Stimulated activated CD8-positive, alpha-beta memory T cell treated with anti-CD3 and anti-CD28 coated beads, Interleukin-4, amount 100 ng/mL, for 4 hours (primary cell): Measurements from ENCODE around the gene ETV1.
"Not testable (repeated sequence)": the region's sequence is repeated elsewhere in the genome, so short reads cannot be mapped to it uniquely, and the experiment has no call there.

Experiments
- DNase-seq, 2 donors: peaks; one replicate each; pipeline ENCODE4 v3.0.0-alpha.2; 2020; ENCODE audit warnings: low read depth in 2 of 2, low spot score in 1 of 2

The ETV1 gene

DNA sequence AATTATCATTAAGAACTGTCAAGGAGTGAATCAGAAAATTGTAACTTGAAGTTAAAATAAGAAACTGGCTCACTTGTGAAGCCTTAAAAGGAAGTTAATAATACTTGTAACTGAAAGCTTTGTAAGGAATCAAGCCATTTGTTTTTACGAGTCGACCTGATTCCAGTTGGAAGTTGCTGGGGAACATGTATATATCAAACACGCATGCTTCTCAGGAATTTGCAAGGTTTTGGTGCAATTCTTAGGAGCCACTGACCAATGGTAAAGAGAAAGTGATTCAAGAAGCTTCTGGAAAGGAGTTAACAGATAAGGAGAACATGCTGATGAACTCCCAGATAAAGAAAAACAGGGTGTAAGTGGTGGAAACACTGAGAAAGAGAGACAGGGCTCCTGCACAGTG is 56.4 kb downstream of the ETV1 start:
- DNase-seq = no peak

DNA sequence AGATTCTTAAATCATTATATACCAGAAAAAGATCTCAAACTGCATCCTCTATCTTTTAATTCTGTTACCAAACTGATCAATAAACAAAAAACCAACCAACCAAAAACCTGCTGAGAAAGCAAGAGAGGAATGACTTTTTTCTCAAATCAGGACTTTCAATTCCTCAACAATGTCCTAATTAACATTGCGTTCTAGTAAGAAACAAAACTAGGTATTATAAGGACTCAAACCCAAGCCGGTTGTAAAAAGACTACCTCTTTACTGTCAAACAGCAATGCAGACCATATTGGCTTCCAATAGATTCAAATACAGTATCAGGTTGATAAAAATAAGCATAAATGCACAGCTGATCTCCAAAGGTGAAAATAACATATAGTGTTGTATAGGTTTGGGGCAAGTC is 57.3 kb downstream of the ETV1 start:
- DNase-seq = no peak

DNA sequence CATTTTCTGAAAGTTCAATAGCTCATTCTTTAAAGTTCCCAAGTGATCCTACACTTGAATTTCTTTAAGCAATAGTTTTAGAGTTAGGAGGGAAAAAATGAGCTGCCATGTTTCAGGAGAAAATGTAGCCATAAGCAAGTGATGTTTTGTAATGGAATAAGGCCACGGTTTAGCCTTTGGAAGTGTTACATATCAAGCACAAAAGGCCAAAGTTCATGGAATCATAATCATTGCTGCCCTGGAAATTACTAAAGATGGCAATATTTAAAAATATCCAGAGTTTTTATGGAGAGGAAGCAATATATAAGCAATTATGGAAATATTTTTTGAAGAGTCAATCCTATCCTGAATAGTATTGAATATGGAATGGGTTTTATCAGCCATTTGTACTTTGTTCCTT is 68.4 kb downstream of the ETV1 start:
- no peak for DNase-seq

DNA sequence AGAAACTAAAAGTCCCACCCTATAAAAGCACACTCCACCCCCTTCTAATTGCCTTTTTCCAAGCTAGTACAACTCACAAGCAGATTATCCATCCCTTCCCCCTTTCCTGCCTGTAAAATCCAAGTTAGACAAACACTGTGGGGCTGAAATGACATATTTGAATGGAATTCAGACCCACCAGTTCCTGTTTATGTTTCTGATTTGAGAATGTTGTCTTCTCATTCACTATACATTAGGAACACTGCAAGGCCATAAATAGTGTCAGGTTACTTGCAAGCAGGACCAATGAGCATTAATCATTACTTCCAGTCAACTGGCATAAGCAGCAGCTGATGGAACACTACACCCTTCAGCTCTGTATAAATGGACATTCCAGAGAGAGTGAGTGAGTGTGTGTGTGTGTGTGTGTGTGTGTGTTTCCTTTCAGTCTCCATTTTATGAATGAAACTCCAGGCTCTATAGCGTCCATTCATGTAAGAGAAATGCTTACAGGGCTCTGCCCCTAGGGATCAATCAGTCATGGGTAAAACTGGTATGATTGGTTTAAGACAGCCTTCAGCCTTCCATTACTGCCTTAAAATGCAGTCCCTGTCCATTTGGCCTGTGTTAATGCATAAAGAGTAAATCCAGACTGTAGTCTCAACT is 69.3 kb downstream of the ETV1 start:
- DNase-seq = no peak

DNA sequence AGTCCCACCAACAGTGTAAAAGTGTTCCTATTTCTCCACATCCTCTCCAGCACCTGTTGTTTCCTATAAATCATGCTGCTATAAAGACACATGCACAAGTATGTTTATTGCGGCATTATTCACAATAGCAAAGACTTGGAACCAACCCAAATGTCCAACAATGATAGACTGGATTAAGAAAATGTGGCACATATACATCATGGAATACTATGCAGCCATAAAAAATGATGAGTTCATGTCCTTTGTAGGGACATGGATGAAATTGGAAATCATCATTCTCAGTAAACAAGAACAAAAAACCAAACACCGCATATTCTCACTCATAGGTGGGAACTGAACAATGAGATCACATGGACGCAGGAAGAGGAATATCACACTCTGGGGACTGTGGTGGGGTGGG is 71.1 kb downstream of the ETV1 start:
- not testable (repeated sequence) for DNase-seq

DNA sequence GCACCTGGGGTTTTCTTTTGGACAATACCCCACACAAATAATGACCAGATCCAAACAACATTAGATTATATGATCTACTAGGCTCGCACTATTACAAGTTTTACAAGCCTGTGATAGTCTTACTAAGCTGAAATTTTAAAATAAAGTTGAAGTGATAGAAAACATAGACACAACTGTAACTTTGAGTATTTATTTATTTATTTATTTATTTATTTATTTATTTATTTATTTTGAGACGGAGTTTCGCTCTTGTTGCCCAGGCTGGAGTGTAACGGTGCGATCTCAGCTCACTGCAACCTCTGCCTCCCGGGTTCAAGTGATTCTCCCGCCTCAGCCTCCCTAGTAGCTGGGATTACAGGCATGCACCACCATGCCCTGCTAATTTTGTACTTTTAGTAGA is 72.4 kb downstream of the ETV1 start:
- not testable (repeated sequence) for DNase-seq

DNA sequence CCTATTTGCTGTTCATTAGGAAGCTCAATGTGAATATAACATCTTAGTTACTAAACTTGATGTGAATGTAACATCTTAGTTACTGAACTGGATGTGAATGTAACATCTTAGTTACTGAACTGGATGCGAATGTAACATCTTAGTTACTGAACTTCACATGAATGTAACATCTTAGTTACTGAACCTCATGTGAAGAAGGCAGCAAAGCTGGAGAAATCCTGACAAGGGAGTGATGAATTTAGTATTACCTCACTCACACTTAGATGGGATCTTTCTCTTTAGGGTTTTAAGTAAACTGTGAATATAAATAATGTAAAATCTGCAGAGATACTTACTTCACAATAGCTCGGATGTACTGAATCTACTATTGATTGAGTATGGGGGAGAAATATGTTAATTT is 73.6 kb downstream of the ETV1 start:
- no peak for DNase-seq

DNA sequence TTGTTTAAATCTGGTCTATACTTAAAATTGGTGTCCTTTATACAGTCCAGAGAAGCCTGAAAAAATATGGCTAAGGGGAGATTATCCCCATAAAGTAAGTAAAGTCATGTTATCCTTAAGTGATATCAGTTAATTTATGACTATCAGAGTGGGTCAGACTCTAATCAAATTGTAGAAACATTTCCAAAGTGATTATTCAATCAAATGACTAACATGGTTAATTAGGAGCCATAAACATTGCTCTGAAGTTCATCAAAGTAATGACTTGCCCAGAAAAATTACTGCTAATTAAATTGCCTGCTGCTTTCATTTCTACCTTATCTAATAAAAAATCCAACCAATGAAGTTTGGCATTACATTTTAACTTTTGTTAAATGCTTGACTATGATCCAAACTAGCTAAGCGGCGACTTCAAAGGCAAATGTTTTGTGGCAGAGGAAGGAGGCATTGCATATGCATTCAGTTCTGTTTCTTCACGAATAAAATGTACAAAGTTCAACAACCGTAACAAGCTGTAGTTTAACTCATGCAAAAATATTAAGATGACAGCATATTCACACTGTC is 76.7 kb downstream of the ETV1 start:
- DNase-seq = no peak

DNA sequence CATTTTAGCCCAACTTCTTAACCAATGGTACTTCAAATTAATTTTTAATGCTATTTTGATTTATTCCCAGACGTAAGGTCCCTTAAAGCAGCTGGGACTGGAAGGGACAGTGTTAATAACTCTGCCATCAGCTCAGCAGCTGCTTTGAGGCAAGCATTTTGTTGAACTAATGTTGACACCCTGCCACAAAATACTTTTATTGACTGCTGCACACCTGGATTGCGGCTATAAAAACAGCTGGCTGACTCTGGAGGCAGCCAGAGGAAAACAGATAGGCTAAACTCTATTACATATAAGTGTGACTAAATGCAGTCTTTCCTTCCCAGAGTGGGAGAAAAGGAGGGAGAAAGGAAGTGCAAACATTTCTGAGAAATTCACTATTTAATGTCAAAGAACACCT is 77.6 kb downstream of the ETV1 start:
- DNase-seq = no peak

DNA sequence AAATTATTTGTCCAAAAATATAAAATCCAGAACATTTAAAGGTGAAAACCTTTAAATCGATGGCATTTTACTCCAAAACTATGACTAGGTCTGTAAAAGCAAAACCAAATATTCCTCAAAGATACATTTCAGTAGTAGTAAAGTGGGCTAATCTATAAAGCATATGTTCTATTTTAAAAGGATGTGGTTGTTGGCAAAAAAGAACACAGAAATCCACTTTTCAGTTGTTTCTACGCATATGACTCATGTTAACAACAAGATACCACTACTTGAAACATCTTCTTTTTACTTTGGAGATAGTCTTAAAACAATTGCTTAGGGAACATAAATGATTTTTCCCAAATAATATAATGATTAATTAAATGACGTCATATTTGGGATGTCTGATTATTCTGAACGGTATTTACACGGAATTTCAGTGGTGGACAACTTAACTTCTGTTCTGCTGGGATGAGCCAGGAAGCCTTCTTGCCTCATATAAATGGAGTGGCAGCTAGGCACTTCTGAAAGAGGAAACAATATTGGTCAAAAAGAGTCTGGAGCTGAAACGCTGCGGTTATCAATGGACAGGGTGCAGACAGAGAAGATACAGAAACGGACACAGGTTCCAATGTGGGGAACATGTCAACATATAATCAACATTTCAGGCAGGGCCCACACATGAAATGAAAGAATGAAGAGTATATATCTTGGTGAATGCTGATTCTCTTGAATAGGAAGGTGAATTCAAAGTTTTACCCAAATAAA is 78.5 kb downstream of the ETV1 start:
- DNase-seq = no peak

DNA sequence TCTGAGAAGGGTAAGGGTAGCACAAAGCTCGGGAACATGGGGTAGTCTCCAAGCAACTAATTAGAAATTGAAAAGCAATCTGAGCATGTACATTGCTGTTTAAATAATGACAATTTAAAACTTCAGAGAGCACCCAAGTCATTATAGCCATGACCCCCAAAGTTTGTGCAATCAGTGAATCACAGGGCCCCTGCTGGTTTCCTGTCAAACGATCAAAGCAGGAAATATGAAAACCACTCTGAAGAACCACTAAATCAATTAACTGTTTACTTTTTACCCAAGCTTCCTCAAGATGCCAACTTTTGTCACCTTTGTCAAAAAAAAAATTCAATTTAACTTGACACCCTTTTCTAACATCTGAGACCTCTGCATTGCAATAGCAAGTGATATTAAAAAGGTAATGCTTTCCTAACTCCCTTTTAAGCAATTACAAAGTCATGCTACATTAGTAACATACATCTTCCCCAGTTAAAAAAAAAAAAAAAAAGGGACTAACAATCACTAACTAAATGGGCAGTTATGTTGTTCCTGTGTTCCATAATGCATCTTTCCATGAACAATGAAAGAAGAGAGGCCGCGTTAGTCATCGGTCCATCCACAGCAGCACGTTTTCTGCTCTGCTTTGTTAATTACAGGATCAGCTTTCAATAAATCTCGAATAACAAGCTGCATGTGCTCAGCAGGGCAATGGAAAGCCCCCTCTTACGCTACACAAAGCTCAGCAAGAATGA is 80.6 kb downstream of the ETV1 start:
- no peak for DNase-seq

DNA sequence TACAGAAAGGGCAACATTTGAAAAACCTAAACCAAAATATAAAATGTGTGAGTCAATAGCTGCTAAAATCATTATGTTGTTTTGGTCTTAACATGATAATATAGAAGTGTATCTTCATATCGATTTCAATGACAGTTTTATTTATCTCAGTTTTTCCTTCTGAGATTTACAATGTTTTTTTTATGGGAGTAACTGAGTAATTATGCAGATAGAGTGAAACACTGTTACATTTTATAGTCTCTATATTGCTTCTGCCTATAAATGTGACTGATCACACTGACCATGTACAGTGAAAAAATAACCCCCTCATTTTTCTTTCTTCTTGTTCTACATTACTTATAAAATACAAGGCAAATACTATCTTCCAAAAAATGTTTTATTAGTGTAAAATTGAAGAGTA is 81.6 kb downstream of the ETV1 start:
- no peak for DNase-seq

DNA sequence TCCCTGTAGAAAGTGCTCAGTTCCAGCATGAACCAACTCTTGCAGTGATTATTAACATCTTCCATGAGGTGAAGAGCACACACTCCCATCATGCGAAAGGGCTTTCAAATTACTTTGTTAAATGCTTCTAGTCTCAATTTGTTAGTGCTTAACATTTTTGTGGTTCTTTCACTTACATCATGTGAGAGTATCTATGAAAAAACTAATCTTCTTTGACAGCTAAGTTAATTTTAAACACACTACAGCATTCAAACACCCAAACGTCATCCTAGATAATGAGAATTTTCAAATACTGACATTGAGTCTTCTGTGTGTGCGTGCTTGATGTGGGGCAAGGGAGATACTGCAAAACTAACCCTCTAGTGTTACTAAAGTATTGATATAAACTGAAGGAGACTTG is 84.8 kb downstream of the ETV1 start:
- no peak for DNase-seq

DNA sequence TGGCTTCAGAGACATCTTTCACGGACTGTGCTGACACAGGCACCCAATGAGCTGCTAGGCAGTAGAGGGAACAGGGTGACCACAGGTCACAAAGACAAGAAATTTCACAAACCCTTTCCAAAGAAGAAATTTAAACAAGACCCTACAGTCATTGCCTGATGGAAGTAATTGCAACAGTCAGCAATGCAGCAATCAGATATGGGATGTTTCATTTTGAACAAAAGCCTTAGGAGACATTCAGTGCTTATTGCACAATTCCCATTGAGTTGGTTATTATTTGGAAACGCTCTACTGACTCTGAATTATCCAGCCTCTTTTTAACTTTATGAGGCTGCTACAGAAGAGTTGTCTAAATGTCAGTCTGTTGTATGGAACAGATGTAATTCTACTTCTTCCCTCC is 85.5 kb downstream of the ETV1 start:
- no peak for DNase-seq

DNA sequence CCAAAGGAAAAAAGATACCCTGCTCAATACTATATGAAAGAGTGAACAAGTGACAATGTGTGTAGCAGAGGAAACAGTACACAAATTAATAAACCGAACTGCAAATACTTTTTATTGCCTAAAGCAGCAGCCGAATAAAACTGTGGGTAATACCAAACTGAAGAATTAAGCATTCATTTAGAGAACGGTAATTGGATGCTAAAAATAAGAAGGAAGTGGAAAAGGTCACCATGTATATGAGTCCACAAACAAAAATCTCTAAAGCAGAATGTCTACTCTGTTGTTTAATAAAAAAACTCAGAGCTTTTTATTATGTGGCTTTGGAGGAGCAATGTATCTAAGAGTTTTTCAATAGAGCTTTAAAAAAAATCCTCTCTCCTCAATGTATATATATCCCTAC is 87.9 kb downstream of the ETV1 start:
- no peak for DNase-seq

DNA sequence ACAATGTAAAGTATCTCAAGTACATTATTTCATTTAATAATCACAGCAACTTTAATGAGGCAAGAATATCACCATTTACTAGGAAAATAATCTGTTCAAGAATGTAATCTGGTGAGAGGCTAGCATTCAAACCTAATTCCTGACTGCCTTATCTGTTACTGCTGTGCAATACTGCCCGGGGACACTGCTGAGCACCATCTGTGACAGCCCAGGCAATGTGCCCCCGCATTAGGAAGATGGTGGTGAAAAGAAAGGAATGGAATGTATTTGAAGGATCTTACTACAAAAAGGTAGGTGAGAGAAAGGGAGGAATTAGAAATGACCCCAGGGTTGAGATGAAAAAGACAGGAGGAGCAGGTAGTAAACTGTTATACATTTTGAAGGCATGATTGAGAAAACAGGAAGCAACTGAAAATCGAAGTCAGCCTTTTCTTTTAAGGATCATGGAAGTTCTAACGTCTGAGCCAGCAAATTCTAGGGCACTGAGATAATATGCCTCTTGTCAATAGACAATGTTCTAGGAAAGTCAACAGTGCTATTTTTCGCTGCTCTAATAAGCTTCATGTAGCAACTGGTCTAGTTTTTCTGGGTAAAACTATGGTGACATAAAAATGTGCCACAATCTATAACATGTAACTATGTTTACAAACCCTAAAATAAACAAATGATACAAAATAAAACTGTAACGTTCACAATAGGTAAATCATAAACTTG is 90.4 kb downstream of the ETV1 start:
- no peak for DNase-seq

DNA sequence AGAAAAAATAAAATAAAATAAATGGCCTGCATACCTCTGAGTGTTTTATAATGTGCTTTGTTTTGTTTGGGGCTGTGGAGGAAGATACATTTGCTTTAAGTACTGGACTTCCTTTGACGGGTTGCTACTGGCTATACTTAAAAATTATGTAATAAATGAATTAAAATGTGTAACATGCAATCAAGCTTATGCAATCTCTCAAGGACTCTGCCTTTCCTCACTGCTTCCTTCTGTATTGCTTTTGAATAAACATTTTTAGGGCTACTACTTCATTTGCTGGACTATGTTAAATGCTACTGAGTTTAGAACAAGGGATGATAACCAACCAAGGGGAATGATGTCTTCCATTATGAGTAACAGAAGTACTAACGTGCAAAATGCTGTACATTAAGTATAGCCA is 91.6 kb downstream of the ETV1 start:
- DNase-seq = no peak

DNA sequence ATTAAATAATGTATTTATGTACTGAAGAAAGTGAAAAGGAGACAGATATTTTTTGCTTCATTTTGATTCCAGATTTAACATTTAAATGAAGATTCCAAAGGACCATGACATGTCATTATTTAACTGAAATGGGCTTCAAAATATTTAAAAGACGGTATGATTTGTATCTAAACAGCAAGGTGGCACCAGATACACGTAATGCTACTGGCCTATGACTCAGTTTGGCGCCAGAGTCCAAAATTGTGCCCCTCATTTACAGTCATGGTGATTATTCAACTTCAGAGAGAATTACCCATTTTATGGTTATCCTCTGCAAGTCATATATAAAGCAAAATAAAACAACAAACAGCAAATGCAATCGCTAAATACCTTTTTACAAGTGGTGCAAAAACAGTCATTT is 94.5 kb downstream of the ETV1 start:
- DNase-seq = no peak

DNA sequence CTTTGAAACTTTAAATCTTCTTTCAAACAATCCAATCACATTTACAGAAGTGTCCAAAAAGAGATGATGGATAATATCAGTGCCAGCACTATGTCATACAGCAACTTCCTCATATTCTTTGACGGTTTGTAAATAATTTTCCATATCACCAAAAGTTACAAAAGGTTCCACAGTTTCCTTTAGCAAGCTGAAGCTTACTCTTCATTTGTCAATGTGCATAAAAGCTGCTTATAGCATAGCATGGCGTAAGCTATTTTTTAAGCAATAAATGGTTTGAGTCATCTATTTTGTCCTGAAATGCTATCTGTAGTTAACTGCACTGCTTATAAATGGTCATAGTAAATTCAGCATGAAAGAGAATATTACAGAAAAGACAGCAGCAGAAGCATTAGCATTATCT is 95.1 kb downstream of the ETV1 start:
- no peak for DNase-seq

DNA sequence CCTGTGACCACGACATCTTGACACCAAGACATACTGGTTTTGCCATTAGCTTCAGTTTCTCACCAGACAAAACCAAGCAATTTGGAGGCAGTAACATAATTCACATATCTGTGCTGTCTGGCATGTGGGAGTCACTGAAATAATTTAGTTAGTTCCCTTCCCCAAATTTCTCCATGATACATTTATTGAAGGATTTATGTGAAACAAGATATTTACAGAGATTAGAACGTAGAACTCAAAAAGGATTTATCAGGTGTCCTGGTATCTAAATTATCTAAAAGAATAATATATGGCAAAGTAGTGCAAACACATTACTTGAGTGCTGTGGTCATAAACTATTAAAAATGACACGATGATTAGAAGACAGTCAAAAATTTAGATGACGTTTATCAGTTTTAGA is 98.7 kb downstream of the ETV1 start:
- no peak for DNase-seq

DNA sequence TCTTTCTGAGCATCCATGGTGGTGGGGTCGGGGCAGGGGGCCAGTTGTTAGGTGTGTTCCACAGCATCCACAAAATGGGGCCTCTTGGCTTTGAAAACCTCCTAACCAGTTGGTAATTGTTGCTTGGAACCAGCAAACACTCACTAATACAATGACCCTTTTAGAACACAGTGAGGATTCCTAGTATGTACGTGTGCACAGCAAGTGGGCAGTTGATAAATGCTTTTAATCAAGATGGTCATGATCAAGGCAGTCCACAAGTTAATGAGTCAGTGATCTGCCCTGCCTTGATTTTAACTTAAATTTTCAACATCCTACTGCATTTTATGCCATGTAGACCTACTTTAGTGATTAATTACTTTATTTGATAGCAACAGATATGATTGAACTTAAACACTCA is 103.1 kb downstream of the ETV1 start:
- DNase-seq = no peak

DNA sequence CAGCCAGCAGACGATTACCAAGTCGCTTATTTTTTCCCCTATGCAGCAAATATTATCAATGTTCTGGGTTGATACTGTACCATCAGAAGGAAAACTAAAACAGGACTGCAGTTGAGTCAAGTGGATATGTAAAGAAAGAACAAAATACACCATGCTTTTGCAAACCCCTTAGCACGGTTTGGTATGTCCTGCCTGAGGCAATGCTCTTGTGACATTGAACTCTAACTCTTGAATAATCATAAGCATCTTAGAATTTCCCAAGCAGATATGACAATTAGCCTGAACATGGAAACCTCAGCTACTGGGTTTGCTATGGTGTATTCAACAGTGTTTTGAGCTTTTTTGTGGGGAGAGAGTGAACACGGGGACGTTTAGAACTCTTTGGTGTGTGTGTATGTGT is 107.4 kb downstream of the ETV1 start:
- DNase-seq = no peak
